H9 (cell line): ENCODE data around the gene CDH4. TPM values are rescaled to one million over a fixed set of nuclear protein-coding genes. Genes with fewer than 3 reads are reported as not detected.

ENCODE experiments used
- DNase-seq: peaks from one replicate; pipeline ENCODE4 v3.0.0-alpha.2; 2017
- H2AFZ ChIP-seq: one replicate; pipeline ENCODE4 v1.6.1; 2013; ENCODE audit warnings: mild to moderate bottlenecking, low read length, control low read depth, moderate library complexity
- H2AK5ac ChIP-seq: 2 replicates; pipeline ENCODE4 v1.6.1; 2013; ENCODE audit warnings: low read length, control low read depth, mixed read lengths; ENCODE audit not compliant: insufficient read length
- H2BK120ac ChIP-seq: one replicate; pipeline ENCODE4 v1.6.1; 2013; ENCODE audit warnings: low read depth, mild to moderate bottlenecking, low read length, control low read depth, inconsistent platforms; ENCODE audit not compliant: poor library complexity, severe bottlenecking
- H2BK12ac ChIP-seq: 2 replicates; pipeline ENCODE4 v1.6.1; 2013; ENCODE audit warnings: low read length, control low read depth, mixed read lengths, low read depth; ENCODE audit not compliant: insufficient read length
- H2BK15ac ChIP-seq: 2 replicates; pipeline ENCODE4 v1.6.1; 2013; ENCODE audit warnings: low read depth, low read length, control low read depth
- H2BK20ac ChIP-seq: one replicate; pipeline ENCODE4 v1.6.1; 2013; ENCODE audit warnings: low read depth, mild to moderate bottlenecking, low read length, control low read depth, inconsistent platforms; ENCODE audit not compliant: poor library complexity, severe bottlenecking
- H2BK5ac ChIP-seq: 2 replicates; pipeline ENCODE4 v1.6.1; 2013; ENCODE audit warnings: low read length, control low read depth, mixed read lengths; ENCODE audit not compliant: insufficient read length
- H3K14ac ChIP-seq: 2 replicates; pipeline ENCODE4 v1.6.1; 2013; ENCODE audit warnings: low read length, control low read depth; ENCODE audit not compliant: insufficient read depth
- H3K18ac ChIP-seq: 2 replicates; pipeline ENCODE4 v1.6.1; 2013; ENCODE audit warnings: low read depth, mild to moderate bottlenecking, mixed read lengths, low read length, control low read depth; ENCODE audit not compliant: insufficient read length
- H3K23ac ChIP-seq: 2 replicates; pipeline ENCODE4 v1.6.1; 2013; ENCODE audit warnings: low read length, control low read depth, mixed read lengths, low read depth; ENCODE audit not compliant: insufficient read length
- H3K23me2 ChIP-seq: 2 replicates; pipeline ENCODE4 v1.6.1; 2013; ENCODE audit warnings: low read depth, mild to moderate bottlenecking, mixed read lengths, low read length, control low read depth; ENCODE audit not compliant: insufficient read length, poor library complexity, severe bottlenecking
- H3K27ac ChIP-seq: 2 replicates; pipeline ENCODE4 v1.5.1; 2013; ENCODE audit warnings: low read length, control low read depth, mixed read lengths, low read depth; ENCODE audit not compliant: insufficient read length
- H3K27me3 ChIP-seq: 2 replicates; pipeline ENCODE4 v1.6.1; 2013; ENCODE audit warnings: low read length, control low read depth, inconsistent platforms; ENCODE audit not compliant: insufficient read depth
- H3K4ac ChIP-seq: 2 replicates; pipeline ENCODE4 v1.6.1; 2013; ENCODE audit warnings: low read depth, mild to moderate bottlenecking, control low read depth, inconsistent platforms, low read length, moderate library complexity
- H3K4me1 ChIP-seq: 2 replicates; pipeline ENCODE4 v1.6.1; 2013; ENCODE audit warnings: low read length, control low read depth, inconsistent platforms; ENCODE audit not compliant: insufficient read depth
- H3K4me2 ChIP-seq: 2 replicates; pipeline ENCODE4 v1.6.1; 2013; ENCODE audit warnings: low read length, control low read depth, mixed read lengths; ENCODE audit not compliant: insufficient read length, insufficient read depth
- H3K56ac ChIP-seq: 2 replicates; pipeline ENCODE4 v1.6.1; 2013; ENCODE audit warnings: low read depth, mild to moderate bottlenecking, mixed read lengths, low read length, control low read depth; ENCODE audit not compliant: insufficient read length
- H3K79me1 ChIP-seq: 2 replicates; pipeline ENCODE4 v1.6.1; 2013; ENCODE audit warnings: low read depth, mild to moderate bottlenecking, moderate library complexity, low read length, control low read depth, inconsistent platforms; ENCODE audit not compliant: insufficient read depth, poor library complexity, severe bottlenecking
- H3K79me2 ChIP-seq: 2 replicates; pipeline ENCODE4 v1.6.1; 2013; ENCODE audit warnings: low read length, control low read depth, inconsistent platforms; ENCODE audit not compliant: insufficient read depth
- H3K9ac ChIP-seq: 2 replicates; pipeline ENCODE4 v1.6.1; 2013; ENCODE audit warnings: low read length, control low read depth, mixed read lengths; ENCODE audit not compliant: insufficient read length; ENCODE audit errors: extremely low read depth
- H3K9me3 ChIP-seq: one replicate; pipeline ENCODE4 v1.6.1; 2013; ENCODE audit warnings: low read depth, low read length, inconsistent platforms; ENCODE audit not compliant: control insufficient read depth
- H3T11ph ChIP-seq: one replicate; pipeline ENCODE4 v1.6.1; 2013; ENCODE audit warnings: mild to moderate bottlenecking, low read length, control low read depth, inconsistent platforms
- H4K20me1 ChIP-seq: one replicate; pipeline ENCODE4 v1.6.1; 2013; ENCODE audit not compliant: control insufficient read depth, insufficient read length, insufficient read depth
- H4K5ac ChIP-seq: 2 replicates; pipeline ENCODE4 v1.6.1; 2013; ENCODE audit warnings: low read depth, mild to moderate bottlenecking, mixed read lengths, low read length, control low read depth; ENCODE audit not compliant: insufficient read length
- H4K8ac ChIP-seq: replicated peaks from 2 replicates; pipeline ENCODE4 v1.6.1; 2013; ENCODE audit warnings: low read length, control low read depth, mixed read lengths, low read depth; ENCODE audit not compliant: insufficient read length
- H4K91ac ChIP-seq: 2 replicates; pipeline ENCODE4 v1.6.1; 2013; ENCODE audit warnings: low read depth, mild to moderate bottlenecking, moderate library complexity, mixed read lengths, low read length, control low read depth; ENCODE audit not compliant: insufficient read length
- H3K27ac Mint-ChIP-seq, 3 experiments: 2 replicates in 2 of 3; 3 replicates in 1 of 3; pipeline ENCODE4 v1.8.0; 2020 to 2021; ENCODE audit warnings: mixed read lengths in 3 of 3, mild to moderate bottlenecking in 1 of 3, moderate library complexity in 1 of 3
- H3K27me3 Mint-ChIP-seq: 2 replicates; pipeline ENCODE4 v1.8.0; 2021; ENCODE audit warnings: low read depth, mild to moderate bottlenecking, moderate library complexity, mixed read lengths
- H3K36me3 Mint-ChIP-seq, 3 experiments: 2 replicates in 2 of 3; 3 replicates in 1 of 3; pipeline ENCODE4 v1.8.0; 2020 to 2021; ENCODE audit warnings: low read depth in 3 of 3, mixed read lengths in 3 of 3; ENCODE audit not compliant: insufficient read depth in 1 of 3
- H3K4me1 Mint-ChIP-seq, 2 experiments: 2 replicates each; pipeline ENCODE4 v1.8.0; 2020; ENCODE audit warnings: mixed read lengths in 2 of 2
- H3K4me3 Mint-ChIP-seq, 2 experiments: 2 replicates in 1 of 2; 3 replicates in 1 of 2; pipeline ENCODE4 v1.8.0; 2020 to 2021; ENCODE audit warnings: mild to moderate bottlenecking in 2 of 2, mixed read lengths in 2 of 2, moderate library complexity in 1 of 2
- H3K9me3 Mint-ChIP-seq, 2 experiments: 2 replicates in 1 of 2; 3 replicates in 1 of 2; pipeline ENCODE4 v1.8.0; 2020; ENCODE audit warnings: mild to moderate bottlenecking in 2 of 2, mixed read lengths in 2 of 2, moderate library complexity in 1 of 2
- CTCF ChIP-seq: fragments of 200-600 bp; sonication (generic); conservative IDR thresholded peaks from 3 replicates; pipeline ENCODE4 v1.8.0; 2021; ENCODE audit warnings: antibody characterized with exemption, mild to moderate bottlenecking
- WGBS: extraction: QIAGEN DNeasy Blood & Tissue Kit; methylation state at CpG from one replicate; pipeline ENCODE4 v1.1.7; 2013; ENCODE audit warnings: missing lambda C conversion rate, low lambda C conversion rate, mixed read lengths; ENCODE audit not compliant: insufficient read length; ENCODE audit errors: extremely low coverage; 5-methylcytosine and 5-hydroxymethylcytosine counted together
- total RNA-seq: library from RNA; stranded (reverse); gene quantifications from 2 replicates; pipeline ENCODE4 v1.2.1, GENCODE V29; 2021

CDH4 gene
- total RNA-seq, 1 experiment from 2014 or later: 3.0 TPM

DNA sequence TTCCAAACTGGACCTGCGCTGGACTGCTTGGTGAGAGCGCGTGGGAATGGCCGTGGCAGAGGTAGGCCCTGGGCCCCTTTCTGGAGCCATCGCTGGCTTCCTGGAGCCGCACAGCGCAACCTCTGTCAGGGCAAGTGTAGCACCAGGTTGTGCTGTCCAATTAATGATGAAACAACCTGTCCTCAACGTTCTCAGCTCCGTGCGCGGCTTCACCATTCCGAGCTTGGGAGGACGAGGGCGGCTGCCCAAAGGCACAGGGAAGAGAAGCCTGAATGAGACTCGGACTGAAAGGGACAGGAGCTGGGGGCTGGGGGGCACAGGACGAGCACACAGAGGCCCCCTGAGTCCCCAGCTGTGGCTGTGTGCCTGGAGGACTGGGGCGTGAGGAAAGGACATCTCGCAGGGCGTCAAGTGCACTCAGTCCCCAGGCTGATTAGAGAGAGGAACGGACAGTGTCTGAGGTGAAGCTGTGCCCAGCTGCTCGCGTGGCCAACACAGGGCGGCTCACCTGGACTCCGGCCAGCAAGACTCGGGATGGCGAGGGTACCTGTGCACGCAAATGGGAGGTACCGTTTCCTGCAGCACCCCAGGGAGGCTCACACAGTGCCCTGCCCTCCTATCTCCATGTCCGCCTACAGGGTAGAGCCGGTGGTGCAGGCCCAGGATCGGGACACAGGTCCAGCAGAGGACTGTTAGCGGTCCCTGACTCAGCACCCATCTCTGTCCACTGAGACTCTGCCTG is 410.3 kb downstream of the CDH4 start:
- H2BK5ac ChIP-seq: no peak overlapping the region
- H4K20me1 ChIP-seq: no peaks in the 10 kb centered on the region
- WGBS: no CpG with 5 or more reads among the region's 32 CpGs
- no peaks in the 10 kb centered on the region for H3K36me3 Mint-ChIP-seq
- H3K27me3 Mint-ChIP-seq: peaks cover 40% of the 10 kb centered on the region
- no peak overlapping the region for H2BK120ac ChIP-seq
- no peak overlapping the region for H2AFZ ChIP-seq
- H3K56ac ChIP-seq: no peak overlapping the region
- H2BK15ac ChIP-seq: no peak overlapping the region
- H3K4me1 ChIP-seq: no peaks in the 10 kb centered on the region
- peak; percentile 64 for TF ChIP-seq CTCF
- no peaks in the 10 kb centered on the region for H3K9me3 Mint-ChIP-seq
- H3K23ac ChIP-seq: no peak overlapping the region
- no peak overlapping the region for H2BK12ac ChIP-seq
- no peaks in the 10 kb centered on the region for H3K79me2 ChIP-seq
- H4K91ac ChIP-seq: no peak overlapping the region
- peak overlapping the region in 1 of 3 experiments; percentile 53; a peak in 2 of 7 replicates for H3K27ac Mint-ChIP-seq
- H3K4me1 Mint-ChIP-seq: peaks cover 0 to 3% of the 10 kb centered on the region in 2 experiments; a peak in 2 of 4 replicates
- H2AK5ac ChIP-seq: no peak overlapping the region
- no peak overlapping the region for H3K4me3 Mint-ChIP-seq
- no peak overlapping the region for H3K4ac ChIP-seq
- H3T11ph ChIP-seq: no peak overlapping the region
- H3K9me3 ChIP-seq: no peaks in the 10 kb centered on the region
- no peaks in the 10 kb centered on the region for H3K79me1 ChIP-seq
- H3K4me2 ChIP-seq: no peak overlapping the region
- no peak overlapping the region for H3K9ac ChIP-seq
- no peak overlapping the region for H4K8ac ChIP-seq
- H4K5ac ChIP-seq: no peak overlapping the region
- no peak overlapping the region for H3K18ac ChIP-seq
- no peak overlapping the region for H3K14ac ChIP-seq
- H3K23me2 ChIP-seq: no peaks in the 10 kb centered on the region
- 0 out of 2 replicates have a peak, but pooled peaks cover 2% of the 10 kb centered on the region for H3K27me3 ChIP-seq
- H3K27ac ChIP-seq: no peak overlapping the region
- no peak overlapping the region for H2BK20ac ChIP-seq
- DNase-seq: peak; percentile 64
